Fibroblast of skin of abdomen (primary cell): ENCODE results near the gene SETDB2. TPM values are rescaled to one million over a fixed set of nuclear protein-coding genes. Genes with fewer than 3 reads are reported as not detected.

ENCODE experiments used
- DNase-seq: peaks from one replicate; pipeline ENCODE4 v3.0.0-alpha.2; 2013
- polyA plus RNA-seq, 2 experiments: library from polyadenylated mRNA; unstranded; fragments of 120-200 nt; gene quantifications; one replicate each; pipeline ENCODE4 v1.2.1, GENCODE V29; 2013; ENCODE audit not compliant: insufficient read length in 2 of 2

Gene SETDB2, protein sequence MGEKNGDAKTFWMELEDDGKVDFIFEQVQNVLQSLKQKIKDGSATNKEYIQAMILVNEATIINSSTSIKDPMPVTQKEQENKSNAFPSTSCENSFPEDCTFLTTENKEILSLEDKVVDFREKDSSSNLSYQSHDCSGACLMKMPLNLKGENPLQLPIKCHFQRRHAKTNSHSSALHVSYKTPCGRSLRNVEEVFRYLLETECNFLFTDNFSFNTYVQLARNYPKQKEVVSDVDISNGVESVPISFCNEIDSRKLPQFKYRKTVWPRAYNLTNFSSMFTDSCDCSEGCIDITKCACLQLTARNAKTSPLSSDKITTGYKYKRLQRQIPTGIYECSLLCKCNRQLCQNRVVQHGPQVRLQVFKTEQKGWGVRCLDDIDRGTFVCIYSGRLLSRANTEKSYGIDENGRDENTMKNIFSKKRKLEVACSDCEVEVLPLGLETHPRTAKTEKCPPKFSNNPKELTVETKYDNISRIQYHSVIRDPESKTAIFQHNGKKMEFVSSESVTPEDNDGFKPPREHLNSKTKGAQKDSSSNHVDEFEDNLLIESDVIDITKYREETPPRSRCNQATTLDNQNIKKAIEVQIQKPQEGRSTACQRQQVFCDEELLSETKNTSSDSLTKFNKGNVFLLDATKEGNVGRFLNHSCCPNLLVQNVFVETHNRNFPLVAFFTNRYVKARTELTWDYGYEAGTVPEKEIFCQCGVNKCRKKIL
- polyA plus RNA-seq (2013, experiment 1 of 2; ENCODE audit: insufficient read length) = 5.0 TPM
- 5.1 TPM for polyA plus RNA-seq (2013, experiment 2 of 2; ENCODE audit: insufficient read length)

DNA sequence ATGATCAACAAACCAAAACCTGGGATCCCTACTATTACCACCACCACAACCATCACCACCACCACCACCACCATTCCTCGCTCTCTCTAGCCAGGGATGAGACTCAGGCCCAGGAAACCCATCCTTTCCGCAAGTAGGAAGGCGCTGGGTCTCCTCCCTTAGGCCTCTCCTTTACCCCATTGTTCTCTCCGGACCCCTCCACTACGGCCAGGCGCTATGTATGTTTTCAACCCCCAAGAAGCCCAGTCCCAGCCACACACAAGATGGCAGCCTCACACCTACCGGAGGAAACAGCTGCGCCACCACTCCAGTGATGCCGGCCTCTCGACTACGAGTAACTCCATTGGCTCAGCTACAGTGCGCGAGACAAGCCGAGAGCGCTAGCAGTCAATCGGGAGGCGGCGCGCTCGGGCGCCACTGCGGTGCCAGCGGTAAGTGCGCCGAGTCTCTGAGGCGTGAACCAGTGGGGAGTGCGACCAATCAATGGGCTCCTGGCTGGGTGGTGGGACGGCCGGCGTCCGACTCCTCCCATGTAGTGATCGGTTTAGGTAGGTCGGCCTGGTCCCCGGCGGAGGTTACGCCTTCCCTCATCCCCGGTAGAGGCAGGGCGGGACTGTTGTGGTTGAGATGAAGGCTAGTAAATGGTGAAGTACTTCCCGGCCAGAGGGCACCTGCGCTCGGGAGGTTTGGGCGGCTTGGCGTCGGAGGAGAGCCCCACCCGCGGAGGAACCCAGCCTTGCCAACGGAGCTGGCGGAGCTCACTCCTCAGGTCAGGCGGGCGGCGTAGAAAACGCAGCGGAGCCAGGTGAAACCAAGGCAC is at the start of gene SETDB2, which contains the start of gene CAB39L:
SETDB2 (plus strand) TSS at position 571 of the 820 bp plus-strand sequence. CDS start 7,620 bp downstream, outside the sequence.
CAB39L (minus strand) TSS at position 361 of the 820 bp plus-strand sequence. CDS start 61,154 bp downstream, outside the sequence.
- peak; percentile 98 for DNase-seq

DNA sequence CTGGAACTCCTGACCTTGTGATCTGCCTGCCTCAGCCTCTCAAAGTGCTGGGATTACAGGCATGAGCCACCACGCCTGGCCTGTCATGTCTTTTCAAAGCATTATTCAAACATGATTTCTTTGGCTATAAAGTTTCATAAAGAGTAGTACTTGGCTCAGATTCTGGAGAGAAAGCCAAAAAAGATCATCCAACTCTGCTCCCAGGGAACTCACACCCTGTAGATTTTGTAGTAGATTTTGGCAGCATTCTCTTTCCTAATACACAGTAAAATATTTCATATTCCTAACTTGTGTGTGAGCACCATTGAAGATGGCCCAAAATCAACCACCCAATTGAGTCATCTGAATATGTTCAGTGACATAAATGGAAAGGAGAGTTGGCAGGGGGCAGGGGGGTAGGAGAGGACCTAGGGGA is 48.6 kb upstream of the SETDB2 start:
- peak; percentile 4 for DNase-seq

DNA sequence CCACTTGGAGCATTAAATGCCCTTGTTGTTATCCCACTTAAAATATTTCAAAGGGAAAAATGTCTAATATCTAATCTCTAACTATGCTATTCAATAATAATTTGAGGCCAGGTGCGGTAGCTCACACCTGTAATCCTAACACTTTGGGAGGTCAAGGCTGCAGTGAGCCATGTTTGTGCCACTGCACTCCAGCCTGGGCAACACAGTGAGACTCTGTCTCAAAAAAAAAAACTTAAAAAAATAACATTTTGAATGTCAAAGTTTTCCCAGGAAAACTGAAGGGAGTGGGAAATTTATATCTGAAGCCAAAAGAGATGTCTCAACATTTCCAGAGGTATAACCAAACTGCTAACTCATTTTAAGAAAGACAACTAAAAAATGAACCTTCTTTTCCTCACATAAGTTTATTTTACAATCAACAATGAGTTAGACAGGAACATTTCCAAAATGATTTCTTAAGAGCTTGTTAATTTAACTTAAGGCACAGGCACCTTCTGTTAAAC is 48.1 kb upstream of the SETDB2 start:
- no peak for DNase-seq

DNA sequence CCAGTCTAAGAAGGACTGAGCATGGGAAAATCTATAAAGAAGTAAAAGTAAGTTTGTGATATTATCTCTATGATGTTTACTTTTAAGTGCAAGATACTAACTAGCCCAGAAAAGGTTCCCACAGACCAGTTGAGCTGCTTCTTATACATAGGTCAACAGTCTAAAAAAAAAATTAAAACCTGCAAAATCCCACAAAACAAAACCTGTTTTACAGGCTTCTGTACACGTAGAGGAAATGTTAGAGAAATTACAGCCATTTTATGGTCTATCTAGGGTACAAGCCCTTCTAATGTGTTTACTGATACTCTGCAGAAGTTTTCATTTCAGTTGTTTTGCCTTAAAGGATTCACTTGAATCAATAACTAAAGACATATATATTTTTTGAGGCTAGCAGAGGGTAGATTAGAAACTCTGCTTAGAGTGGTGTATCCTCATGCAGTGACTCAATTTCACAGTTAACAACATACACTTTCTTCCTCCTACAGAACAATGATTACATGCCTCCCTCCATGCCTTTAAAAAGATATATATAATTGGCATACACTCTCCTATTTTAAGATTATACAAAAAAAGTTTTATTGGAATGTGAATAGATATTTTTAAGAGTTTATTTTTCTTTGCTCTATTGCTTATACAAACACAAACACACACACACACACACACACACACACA is 44.1 kb upstream of the SETDB2 start:
- DNase-seq = no peak

DNA sequence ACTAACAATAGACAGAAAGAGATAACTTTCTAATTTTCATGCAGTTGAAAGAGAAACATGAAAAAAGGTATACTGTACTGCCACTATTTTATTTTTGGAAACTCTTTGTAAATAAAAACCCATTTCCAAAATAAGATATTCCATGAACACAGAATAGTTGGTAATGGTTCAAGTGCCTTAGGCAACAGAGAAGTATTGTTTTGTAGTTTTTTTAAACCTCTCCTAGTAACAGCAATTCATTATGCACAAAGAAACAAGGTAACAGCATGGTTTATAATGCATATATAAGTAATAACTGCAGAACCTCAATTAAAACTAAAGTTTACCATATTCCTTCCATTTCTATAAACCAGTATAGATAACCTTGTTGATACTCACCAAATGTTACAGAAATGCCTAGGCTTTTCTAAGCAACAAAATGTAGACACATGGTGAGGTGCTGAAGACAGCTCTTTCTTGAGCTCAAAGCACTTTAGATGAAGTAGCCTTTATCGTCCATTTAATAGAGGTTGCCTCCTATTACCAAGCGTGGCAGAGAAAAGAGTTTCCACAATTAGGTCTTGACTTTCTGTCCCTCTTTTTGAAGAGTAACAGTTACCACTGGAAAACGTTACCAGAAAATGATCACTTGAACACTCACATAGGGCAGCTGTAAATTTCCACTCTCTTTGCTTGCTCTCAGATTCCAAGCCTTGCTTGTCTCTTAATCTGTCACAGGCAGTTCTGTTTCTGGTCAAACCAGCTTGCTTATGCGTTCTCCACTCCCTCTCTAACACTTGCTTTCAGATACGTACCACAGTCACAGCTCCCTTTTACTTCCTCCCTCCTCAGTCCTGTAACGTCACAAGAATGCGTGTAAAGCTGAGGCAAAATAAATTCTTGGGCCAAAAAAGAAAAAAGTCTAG is 43.1 kb upstream of the SETDB2 start:
- DNase-seq = peak; percentile 20

DNA sequence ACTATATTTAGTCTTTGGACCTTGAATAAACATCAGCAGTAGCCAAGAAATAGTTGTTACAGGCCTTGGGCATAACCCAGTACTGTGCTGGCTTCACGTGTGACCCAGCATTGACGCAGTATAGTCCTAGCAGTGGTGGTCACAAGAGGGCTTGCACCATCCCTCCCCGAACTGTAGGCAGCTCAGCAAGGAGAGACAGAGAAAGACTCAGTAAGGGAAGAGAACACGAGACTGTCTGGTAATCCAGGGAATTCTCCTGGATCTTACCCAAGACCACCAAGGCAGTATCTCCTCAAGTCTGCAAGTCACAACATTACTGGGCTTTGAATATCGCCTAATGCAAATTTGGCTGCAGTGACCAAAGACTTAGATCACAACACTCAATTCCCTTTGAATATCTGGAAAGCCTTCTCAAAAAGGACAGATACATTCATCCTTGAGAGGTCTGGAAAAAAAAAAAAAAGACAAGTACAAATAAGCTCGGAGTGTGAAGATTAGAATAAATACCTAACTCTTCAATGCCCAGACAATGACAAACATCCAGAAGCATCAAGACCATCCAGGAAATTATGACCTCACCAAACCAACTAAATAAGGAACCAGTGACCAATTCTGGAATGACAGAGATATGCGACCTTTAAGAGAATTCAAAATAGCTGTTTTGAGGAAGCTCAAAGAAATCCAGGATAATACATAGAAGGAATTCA is 39.9 kb upstream of the SETDB2 start:
- no peak for DNase-seq

DNA sequence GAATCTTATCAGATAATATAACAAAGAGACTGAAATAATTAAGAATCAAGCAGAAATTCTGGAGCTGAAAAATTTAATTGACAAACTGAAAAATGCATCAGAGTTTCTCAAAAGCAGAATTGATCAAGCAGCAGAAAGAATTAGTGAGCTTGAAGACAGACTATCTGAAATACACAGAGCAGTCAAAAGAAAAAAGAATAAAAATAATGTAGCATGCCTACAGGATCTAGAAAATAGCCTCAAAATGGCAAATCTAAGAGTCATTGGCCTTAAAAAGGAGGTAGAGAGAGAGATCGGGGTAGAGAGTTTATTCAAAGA is 39.4 kb upstream of the SETDB2 start:
- DNase-seq = no peak

DNA sequence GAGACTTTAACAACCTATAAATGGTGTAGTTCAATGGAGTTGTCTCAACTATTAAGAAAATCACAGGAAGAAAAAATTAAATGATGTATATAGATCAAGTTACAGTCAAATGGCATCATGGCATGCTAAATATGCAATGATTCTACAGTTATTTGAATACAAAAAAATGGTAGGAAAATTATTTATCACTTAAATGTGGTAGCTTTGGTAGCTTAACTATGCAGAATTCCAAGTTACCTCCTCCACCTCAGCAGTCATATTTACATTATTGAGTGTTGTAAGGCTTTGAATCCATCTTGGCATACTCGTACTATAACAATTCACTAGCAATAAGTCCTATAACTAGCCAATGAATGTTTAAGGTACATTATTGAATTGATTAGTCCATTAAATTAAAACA is 37.0 kb upstream of the SETDB2 start:
- DNase-seq = peak; percentile 27

DNA sequence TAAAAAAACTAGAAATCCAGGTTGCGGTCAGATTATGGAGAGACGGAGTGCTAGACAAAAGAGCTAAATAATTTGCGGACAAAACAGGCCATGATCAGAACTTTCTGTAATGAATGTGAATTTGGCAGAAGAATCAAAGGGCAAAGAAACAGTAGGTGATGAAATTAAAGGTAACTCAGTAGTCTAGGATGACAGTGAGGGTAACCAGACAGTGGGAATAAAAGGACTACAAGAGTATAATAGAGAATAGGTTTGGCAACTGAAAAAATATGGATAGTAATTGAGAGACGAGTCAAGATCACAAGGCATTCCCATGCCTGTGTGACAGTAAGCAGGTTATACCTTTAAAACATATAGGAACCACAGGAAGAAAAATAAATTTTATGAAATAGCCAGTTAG is 36.1 kb upstream of the SETDB2 start:
- no peak for DNase-seq

DNA sequence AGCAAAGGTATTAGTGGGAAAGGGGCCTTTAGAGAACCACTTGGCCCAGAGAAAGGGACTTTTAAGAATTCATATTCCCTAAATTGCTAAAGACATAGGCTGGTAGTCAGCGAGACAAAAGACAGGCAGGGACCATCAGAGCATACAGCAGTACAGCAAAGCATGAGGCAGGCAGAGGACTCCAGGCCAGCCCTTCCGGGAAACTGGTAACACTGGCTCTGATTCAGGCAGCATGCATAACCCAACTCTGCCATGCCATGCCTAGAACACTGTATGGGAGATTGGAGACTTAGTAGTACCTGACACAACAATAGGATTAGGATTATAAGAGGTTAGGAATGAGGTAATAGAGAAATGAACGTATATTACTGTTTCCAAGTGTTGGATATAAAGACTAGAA is 35.1 kb upstream of the SETDB2 start:
- no peak for DNase-seq

DNA sequence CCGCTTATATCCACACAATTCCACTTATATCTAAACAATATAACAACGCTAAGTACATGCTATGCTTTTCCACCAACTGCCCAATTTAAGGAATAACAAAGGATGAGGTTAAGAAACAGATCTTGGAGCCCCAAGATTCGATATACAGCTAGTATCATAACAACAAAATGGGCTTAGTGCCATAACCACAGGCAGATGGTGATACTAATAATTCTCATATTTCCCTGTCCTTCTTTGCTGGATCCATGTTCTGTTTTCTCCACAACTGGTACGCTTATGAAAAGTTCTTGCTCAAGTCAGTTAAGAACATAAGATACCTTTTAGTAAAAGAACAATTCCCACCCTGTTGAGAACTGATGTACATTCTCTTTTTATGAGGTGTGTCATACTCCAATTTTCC is 34.1 kb upstream of the SETDB2 start:
- no peak for DNase-seq

DNA sequence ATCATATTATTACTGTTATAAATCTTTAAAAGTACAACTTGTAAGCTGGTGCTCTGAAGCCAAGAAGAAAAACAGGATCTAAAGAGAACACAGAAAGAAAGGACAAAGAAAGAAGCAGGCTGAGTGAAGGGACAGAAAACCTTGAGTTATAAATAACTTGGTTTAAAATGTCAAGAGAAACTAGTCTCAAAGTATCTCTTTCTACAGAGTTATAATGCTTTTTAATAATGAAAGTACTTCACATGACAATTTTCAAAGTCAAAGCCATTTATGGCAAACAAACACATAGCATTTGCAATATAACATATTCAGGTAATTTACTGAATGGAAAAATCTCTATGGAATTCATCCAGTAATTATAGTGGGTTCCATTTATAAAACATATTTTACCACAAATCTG is 33.6 kb upstream of the SETDB2 start:
- no peak for DNase-seq

DNA sequence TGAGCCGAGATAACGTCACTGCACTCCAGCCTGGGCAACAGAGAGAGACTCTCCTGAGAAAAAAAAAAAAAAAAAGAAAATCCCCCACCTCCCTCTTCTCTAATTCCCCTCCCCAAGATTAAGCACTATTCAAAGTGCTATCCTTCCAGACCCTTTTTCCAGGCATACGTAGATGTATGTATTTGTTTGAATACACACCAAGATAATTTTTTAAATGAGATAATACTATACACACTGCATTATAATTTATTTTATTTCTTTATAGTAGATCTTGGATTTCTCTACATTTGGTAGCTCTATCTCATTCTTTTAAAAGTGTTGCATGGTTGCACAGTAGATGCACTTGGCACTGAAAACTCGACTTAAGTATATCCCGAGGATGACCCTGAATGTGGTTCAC is 32.7 kb upstream of the SETDB2 start:
- no peak for DNase-seq

DNA sequence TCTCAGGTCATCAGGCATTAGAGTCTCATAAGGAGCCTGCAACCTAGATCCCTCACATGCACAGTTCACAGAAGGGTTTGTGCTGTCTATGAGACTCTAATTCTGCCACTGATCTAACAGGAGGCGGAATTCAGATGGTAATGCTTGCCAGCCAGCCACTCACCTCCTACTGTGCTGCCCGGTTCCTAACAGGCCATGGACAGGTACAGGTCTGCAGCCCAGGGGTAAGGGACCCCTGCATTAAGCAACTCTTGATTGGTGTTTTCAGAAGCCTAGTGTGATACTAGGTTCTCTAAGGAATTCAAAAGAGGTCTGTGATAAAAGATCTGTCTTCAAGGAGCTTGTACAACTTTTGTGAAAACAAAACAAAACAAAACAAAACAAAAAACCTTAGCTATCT is 31.3 kb upstream of the SETDB2 start:
- DNase-seq = no peak

DNA sequence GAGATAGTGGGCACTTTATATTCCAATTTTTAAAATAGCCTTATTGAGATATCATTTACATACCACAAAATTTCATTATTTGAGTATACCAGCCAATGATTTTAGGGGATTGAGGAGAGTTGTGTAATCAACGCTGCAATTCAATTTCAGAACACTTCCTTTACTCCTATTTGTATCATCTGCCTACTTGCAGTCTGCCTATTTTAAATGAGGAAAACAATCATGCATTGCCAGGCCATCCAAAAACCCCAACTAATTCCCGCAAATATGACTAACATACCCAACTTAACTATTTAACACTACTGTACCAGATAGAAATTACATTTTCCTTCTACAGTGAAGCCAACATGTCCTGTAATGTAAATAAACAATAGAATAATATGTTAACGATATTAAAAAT is 26.9 kb upstream of the SETDB2 start:
- DNase-seq = no peak

DNA sequence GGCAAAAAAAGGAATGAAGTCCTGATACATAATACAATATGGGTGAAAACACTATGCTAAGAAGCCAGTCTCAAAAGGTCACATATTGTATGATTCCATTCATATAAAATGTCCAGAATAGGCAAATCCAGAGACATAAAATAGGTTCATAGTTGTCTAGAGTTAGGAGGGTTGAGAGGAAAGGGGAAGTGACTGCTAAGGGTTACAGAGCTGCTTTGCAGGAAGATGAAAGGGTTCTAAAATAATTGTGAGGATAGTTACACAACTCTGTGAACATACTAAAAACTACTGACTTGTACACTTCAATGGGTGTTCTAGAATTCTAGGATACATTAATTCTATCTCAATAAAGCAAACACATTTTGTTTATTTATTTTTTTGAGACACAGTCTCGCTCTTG is 25.9 kb upstream of the SETDB2 start:
- no peak for DNase-seq

DNA sequence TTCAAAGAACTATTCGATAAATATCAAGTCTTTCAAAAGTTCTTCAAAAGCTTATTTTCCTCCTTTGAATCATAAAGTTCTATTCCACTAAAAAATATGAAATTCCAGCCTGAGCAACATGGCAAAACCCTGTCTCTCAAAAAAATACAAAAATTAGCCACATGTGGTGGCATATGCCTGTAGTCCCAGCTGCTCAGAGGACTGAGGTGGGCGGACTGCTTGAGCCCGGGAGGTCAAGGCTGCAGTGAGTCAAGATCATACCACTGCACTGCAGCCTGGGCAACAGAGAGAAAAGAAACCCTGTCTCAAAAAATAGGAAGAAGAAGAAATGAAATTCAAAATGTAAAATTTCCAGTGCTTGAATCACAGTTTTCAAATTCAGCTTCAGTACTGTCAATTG is 24.8 kb upstream of the SETDB2 start:
- DNase-seq = no peak

DNA sequence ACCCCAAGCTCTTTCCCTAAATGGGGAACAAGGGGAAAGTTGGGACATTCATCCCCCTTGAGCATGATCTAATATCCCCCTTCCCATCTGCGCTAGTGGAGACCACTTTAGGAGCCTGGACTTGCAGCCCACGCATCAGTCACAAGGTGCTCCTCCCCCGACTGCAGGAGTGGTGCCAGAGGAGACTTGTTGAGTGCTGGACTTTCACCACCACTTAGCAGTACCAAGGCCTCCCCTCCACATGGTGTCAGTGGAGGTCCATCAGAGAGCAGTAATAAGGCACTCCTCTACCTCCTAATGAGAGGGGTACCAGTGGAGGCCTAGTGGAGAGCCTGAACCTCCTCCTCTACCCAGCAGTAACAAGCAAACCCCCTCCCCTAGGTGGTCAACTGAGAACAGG is 22.7 kb upstream of the SETDB2 start:
- peak; percentile 12 for DNase-seq

DNA sequence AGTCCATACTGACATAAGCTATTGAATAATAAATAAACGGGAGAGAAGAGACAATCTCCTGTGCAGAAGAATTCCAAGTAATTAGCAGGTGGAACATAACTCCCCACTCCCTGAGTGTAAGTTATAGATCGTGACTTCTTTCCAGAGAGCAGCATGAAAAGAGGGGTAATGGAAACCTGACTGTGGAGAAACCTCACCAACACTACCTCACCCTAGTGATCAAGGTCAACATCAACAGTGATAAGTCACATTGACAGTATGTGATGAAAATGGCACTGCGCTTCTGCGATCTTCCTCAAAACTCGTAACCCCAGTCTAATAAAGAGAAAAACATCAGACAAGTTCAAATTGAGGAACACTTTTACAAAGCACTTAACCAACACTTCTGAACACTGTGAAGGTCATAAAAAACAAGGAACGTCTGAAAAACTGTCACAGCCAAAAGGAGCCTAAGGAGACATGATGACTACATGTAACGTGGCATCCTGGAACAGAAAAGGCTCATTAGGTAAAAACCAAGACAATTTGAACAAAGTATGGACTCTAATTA is 20.0 kb upstream of the SETDB2 start:
- DNase-seq = no peak
